Measurements from ENCODE around the gene STK32B. TPM values are rescaled to one million over a fixed set of nuclear protein-coding genes. Genes with fewer than 3 reads are reported as not detected.

The STK32B gene
- total and polyA plus RNA-seq, 2 experiments from 2014 or later = 0.71 to 2.3 TPM

- no peak for TF ChIP-seq ZNF462 (CRISPR knock-in tag; IDR thresholded peaks at IDR 0.05)
- TF ChIP-seq ZNF114 (CRISPR knock-in tag; IDR thresholded peaks at IDR 0.05) = no peak
- no peak for TF ChIP-seq ETS1 (IDR thresholded peaks at IDR 0.05)
- no peak for TF ChIP-seq NANOG (IDR thresholded peaks at IDR 0.05; ENCODE audit: borderline replicate concordance)
- no peak for TF ChIP-seq ZNF331 (CRISPR knock-in tag; IDR thresholded peaks at IDR 0.05; ENCODE audit: low read depth)
- TF ChIP-seq EZH2 (IDR thresholded peaks at IDR 0.05; ENCODE audit: low read depth, unreplicated experiment) = no peak
- TF ChIP-seq CTCF (conservative IDR thresholded peaks at IDR 0.05; ENCODE audit: low read depth in 2 of 2) = no peak
- no peak for TF ChIP-seq EZH2phosphoT487 (IDR thresholded peaks at IDR 0.05; ENCODE audit: unreplicated experiment)
- TF ChIP-seq JUNB (IDR thresholded peaks at IDR 0.05; ENCODE audit: unreplicated experiment) = no peak
Observed at GRCh38 chr4:5118994-5119835, 67.9 kb downstream of the STK32B start (continued).
